NOMO-1 treated with dmso at 0.1 percent for 144 hours (cell line): ENCODE results near the gene MEST.
"Not testable (repeated sequence)": the region's sequence is repeated elsewhere in the genome, so short reads cannot be mapped to it uniquely, and the experiment has no call there.

Experiments used
- DNase-seq: peaks from one replicate; lab custom pipeline; 2025; ENCODE audit not compliant: unreplicated experiment; lab: John Stamatoyannopoulos, UW

The MEST gene

DNA sequence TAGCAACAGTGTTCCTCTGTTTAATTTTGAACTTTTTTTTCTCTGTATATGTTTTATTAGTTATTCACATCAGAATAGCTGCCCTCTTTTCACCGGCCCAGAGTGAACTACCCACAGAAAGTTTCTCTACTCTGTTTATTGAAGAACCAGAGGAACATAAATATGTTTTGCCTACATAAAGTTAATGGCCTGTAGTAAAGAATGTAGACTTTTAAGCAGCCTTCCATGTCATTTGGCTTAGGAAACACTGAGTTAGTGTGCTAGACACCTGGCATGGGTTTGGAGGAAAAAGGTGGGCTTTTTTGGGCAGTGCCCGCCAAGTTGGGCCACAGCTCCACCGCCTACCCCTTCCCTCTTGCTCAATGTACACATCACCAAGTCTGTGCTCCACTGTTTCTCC, 8.9 kb upstream of the MEST start:
- DNase-seq, result no peak

GRCh38 chr7:130485734-130486113, 6.2 kb upstream of the MEST start:
- DNase-seq, result no peak

GRCh38 chr7:130486114-130486953, 5.6 kb upstream of the MEST start:
- DNase-seq, result peak; percentile 30

GRCh38 chr7:130486954-130487436, 4.9 kb upstream of the MEST start:
- no peak for DNase-seq

DNA sequence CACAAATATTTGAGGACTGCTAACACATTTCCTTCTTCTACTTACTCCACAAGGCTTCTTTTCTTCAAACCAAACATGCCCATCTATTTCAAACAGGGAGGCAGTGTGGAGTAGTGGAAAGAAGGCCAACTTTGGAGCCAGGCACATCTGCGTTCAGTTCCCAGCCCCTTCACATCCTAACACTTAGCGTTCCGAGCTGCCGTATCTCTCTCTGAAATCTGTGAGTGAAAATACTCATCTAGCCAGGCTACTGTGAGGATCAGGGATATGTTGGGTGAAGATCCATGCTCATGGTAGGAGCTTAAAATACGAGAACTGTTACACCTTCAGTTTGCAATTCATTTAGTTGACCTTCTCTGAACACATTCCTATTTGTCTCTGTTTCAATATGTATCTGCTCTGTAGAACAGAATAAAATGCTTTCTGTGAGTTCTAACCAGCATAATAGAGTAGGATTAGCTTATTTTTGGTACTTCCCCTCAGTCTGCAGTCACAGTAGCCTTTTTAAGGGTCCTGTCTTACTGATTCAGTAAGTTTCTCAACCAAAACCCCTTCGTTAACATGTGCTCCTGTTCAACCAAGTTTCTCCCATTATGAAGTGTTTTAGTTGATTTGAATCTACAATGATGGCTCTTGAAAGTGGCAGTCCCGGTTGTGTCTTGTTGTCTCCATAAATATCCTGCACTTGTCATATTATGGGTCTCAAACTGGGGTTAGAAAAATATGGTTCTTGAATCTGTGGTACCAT, 3.3 kb upstream of the MEST start:
- no peak for DNase-seq

DNA sequence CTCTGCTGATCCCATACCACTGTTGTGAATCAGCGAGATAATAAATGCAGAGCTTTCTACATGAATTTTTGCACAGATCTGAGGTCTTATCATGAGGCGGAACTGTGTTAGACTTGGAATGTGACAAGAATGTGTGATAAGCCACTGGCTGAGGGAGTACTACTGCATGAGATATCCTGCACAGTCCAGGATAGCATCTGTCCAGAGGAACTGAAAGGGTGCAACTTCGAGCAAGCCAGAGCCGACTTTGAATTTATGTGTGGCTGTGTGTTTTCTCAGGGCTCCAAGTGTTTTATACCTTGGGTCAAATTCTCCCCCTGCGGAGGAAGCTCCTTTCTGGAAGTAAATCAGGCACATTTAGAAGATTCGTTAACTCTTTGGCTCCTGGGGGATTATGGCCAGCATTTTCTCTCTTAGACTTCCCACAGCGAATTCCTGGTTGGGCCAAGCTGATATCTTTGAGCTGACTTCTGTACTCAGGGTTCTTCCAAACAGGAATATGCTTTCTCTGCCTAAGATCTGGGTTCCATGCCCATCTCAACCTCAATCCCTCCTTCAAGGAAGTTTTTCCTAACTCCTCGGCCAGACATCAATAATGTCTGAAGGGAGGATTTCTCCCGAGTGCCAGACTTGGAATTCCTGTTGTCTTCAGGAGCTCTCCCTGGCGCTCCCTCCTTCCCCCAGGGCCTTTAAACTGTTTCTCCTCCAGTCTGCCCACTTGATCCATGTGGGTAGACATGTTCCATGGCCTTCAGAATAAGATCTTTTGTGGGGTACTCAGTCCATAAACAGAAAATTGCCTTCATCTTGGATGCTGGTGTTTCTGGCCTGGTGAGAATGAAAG, 2.5 kb upstream of the MEST start:
- DNase-seq, result no peak

DNA sequence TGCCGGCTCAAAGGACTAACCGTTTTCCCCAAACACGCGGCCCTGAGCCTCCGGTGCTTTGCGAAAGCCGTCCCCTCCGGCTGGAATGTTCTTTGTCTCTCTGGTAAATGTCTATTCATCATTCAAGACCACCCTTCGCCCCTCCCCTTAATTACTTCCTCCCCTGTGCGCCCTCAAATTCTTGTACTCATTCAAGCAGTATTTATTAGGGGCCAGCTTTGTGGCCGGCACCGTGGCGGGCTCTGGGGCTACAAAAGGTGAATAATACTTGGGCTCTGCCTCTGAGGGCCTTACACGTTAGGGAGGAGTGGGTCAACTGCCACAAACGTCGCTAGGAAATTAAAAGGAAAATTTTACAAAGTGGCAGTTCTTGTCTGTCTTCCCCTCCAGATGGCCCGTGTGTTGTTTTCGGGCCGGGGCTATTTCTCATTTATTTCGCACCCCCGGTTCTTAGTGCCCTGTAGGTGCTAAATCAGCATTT, 1.5 kb upstream of the MEST start:
- no peak for DNase-seq

DNA sequence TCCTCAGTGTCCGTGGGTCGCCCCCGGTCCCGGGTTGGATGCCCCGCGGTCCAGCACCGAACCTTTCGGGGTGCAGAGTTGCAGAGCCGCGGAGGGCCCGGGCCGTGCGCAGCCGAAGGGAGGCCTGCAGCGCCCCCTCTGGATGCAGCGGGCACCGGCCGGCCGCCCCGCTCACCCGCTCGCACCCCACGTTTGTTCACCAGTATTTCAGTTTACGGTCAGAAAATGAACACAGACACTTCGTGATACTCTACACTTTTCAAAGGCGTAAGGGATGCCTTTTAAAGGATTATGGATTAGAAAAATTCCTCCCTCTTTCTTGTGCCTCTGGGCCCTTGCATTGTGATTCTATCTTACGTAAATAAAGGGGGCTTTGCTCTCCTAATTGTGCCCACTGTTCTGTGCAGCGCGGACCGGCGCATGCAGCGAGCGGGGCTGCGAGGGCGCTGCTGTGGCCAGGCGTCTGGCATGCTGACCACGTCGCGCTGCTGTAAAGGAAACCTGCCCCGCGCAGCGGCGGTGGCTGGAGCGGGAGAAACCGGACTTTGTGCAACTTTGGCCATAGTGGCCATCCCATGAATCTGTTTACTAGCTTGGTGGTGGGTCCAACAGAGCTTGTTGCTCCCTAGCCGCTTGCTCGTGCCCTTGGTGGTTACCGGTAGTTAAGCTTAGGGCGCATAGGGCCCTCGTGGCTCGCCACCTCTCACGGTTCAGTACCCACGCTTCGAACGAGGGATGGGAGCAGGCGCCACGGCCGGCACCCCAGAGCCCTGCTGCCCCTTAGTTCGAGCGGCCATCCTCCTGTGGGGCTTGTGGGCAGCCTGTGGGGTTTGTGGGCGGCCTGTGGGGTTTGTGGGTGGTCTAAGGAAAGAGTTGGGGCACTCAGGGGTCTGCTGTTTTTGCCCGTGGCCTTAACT, 739 bp upstream of the MEST start:
- DNase-seq, result peak; percentile 5

DNA sequence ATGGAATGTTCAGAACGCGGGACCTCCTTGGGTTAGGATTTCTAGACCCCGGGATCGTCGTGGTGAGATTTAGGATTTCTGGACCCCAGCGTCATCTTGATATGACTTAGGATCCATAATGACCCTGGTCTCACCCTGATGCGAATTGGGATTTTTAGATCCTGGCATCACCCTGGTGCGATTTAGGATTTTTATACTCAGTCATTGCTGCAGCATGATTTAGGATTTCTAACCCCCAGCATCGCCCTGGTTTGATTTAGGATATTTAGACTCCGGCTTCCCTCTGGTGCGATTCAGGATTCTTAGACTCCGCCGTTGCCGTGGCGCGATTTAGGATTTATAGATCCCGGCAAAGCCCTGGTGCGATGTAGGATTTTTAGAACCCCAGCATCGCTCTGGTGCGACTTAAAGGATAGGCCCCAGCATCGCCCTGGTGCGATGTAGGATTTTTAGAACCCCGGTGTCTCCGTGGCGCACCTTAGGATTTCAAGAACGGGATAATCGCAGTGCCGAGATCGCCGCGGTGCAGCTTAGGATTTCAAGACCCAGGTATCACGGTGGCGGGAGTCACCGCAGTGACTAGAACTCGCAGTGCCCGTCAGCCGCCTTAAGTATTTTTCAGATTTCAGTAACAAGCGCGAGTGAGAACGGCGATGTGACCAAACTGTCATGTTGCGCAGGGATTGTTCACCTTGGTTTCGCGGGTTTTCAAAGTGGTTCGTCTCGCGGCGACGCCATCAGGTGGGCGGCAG, 814 bp downstream of the MEST start:
- DNase-seq, result no peak

DNA sequence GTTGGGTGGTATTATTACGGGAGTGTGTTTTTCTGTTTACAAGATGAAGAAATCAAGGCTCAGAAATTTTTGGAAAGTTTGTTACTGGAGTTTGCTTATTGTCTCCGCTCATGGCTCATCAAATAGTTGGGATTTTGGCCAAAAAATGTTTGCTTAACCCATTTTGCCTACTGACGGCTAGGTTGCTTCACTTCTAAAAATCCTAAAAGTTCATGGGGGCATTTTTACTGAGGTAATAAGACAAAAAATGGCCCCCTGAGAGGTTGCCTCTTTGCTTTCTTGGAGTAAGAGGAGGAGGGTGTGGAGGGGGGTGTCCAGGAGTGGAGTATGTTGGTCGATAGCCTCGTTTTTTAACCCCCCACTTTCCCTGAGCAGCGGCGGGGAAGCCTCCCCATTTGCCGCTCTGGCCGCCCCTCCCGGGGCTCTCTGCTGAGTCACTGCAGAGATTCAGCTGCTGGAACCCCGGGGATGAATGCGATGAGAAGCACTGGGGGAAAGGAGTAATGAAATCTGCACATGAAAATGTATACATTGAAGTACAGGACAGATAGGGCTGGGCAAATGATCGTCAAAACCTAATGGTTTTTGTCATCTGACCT, 1.5 kb downstream of the MEST start:
- no peak for DNase-seq

GRCh38 chr7:130494431-130494858, 2.6 kb downstream of the MEST start:
- no peak for DNase-seq

DNA sequence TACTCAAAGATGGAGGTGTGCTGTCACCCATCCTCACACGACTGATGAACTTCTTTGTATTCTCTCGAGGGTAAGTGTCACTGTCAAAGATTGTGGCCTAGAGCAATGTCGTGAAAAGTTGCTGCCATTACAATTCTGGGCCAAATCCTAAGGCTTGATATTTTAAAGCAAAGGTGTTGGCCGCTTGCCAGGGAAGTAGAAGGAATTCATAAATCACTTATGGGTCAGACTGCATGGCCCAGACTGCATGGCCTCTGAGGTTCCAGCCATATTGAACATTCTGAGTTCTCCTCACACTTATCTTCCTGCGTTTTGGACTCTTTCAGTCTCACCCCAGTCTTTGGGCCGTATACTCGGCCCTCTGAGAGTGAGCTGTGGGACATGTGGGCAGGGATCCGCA, 8.6 kb downstream of the MEST start:
- no peak for DNase-seq

- no peak for DNase-seq
Measured at GRCh38 chr7:130500910-130501309, 9.0 kb downstream of the MEST start.

DNA sequence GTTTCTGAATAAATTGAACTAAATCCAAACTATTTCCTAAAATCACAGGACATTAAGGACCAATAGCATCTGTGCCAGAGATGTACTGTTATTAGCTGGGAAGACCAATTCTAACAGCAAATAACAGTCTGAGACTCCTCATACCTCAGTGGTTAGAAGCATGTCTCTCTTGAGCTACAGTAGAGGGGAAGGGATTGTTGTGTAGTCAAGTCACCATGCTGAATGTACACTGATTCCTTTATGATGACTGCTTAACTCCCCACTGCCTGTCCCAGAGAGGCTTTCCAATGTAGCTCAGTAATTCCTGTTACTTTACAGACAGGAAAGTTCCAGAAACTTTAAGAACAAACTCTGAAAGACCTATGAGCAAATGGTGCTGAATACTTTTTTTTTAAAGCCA, 13.9 kb downstream of the MEST start:
- DNase-seq, result no peak

GRCh38 chr7:130506358-130506757, 14.5 kb downstream of the MEST start:
- no peak for DNase-seq

GRCh38 chr7:130512038-130512437, 20.2 kb downstream of the MEST start:
- not testable (repeated sequence) for DNase-seq

DNA sequence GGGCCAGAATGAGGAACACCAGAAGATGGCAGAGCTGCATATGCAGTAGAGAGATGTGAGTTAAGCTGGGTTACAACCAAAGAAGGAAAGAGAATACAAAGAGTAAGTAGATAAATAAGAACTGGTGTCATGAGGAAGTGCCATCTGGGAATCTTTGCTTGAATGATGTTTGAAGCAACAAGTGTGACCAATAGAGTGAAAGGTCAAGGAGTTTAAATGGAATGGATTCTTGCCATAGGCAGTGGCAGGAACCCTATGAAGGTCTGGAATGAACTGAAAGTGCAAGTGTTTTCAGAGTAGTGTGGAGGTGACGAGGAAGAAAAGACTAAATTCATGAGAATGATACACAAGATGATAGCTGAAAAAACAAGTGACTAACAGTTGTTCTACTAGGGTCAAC, 21.6 kb downstream of the MEST start:
- no peak for DNase-seq

GRCh38 chr7:130515315-130516040, 23.6 kb downstream of the MEST start:
- no peak for DNase-seq
